OCI-LY3 (cell line): Measurements from ENCODE around the gene ANKRD18A.

ENCODE experiments used
- H2AFZ ChIP-seq: fragments of 200-600, 300-600 bp; shearing (Covaris generic); 2 replicates; pipeline ENCODE4 v1.6.0; 2014; ENCODE audit warnings: antibody characterized with exemption, low read depth, low read length
- H3K27ac ChIP-seq: fragments of 200-600, 300-600 bp; sonication (generic); 2 replicates; pipeline ENCODE4 v1.5.1; 2014; ENCODE audit warnings: mild to moderate bottlenecking, low read length, moderate library complexity, mixed read lengths
- H3K27me3 ChIP-seq: fragments of 200-600, 300-600 bp; sonication (generic); 2 replicates; pipeline ENCODE4 v1.6.1; 2014; ENCODE audit warnings: low read depth, low read length, mixed read lengths
- H3K36me3 ChIP-seq: fragments of 200-600, 300-600 bp; sonication (generic); replicated peaks from 2 replicates; pipeline ENCODE3; 2014; ENCODE audit warnings: low read depth, low read length, mixed read lengths
- H3K4me1 ChIP-seq: fragments of 300-600, 200-600 bp; sonication (generic); 2 replicates; pipeline ENCODE4 v1.6.1; 2014; ENCODE audit warnings: low read length, mixed read lengths
- H3K4me2 ChIP-seq: fragments of 200-600, 300-600 bp; sonication (generic); 2 replicates; pipeline ENCODE4 v1.6.1; 2014; ENCODE audit warnings: low read length, mixed read lengths
- H3K4me3 ChIP-seq: fragments of 300-600, 200-600 bp; sonication (generic); 2 replicates; pipeline ENCODE4 v1.5.1; 2014; ENCODE audit warnings: antibody characterized with exemption, mild to moderate bottlenecking, low read length, moderate library complexity
- H3K79me2 ChIP-seq: fragments of 300-600, 200-600 bp; shearing (Covaris generic); 2 replicates; pipeline ENCODE4 v1.6.1; 2014; ENCODE audit warnings: mild to moderate bottlenecking, low read length, mixed read lengths
- H3K9ac ChIP-seq: fragments of 300-600, 200-600 bp; shearing (Covaris generic); 2 replicates; pipeline ENCODE4 v1.6.0; 2014; ENCODE audit warnings: mild to moderate bottlenecking, low read length, moderate library complexity
- H3K9me3 ChIP-seq: fragments of 200-600, 300-600 bp; shearing (Covaris generic); 2 replicates; pipeline ENCODE4 v1.6.1; 2014; ENCODE audit warnings: low read length, mixed read lengths; ENCODE audit not compliant: insufficient read depth
- H4K20me1 ChIP-seq: fragments of 200-600, 300-600 bp; sonication (generic); 2 replicates; pipeline ENCODE4 v1.6.1; 2016; ENCODE audit warnings: low read length, mixed read lengths; ENCODE audit not compliant: insufficient read depth
- EZH2phosphoT487 ChIP-seq: fragments of 200-600 bp; shearing (Covaris generic); IDR thresholded peaks from 2 replicates; pipeline ENCODE4 v1.6.1; 2018; ENCODE audit warnings: antibody characterized with exemption, mixed run types, low read depth
- TF ChIP-seq, protein P1 (sequence below): fragments of 200-600, 300-600 bp; sonication (generic); IDR thresholded peaks from 2 replicates; pipeline ENCODE4 v1.5.1; 2014; ENCODE audit warnings: antibody characterized with exemption, low read length, low read depth

The ANKRD18A gene

DNA sequence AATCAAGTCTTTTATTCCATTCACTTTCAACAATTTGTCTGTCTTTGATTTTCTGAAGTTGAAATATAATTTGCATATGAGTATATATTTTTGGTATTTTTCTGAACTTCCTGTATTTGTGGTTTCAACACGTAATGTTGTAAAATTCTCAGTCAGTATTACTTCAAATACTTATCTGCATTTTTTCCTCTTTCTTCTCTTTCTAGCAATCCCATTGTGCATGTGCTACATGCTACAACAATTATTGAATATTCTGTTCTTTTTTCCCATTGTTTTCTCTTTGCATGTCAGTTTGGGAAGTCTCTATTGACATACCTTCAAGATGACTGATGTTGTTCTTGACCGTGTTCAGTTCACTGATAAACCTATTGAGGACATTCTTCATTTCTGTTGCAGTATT is 5.6 kb upstream of the ANKRD18A start:
- no peak for TF ChIP-seq EZH2phosphoT487
- TF ChIP-seq, protein P1, sequence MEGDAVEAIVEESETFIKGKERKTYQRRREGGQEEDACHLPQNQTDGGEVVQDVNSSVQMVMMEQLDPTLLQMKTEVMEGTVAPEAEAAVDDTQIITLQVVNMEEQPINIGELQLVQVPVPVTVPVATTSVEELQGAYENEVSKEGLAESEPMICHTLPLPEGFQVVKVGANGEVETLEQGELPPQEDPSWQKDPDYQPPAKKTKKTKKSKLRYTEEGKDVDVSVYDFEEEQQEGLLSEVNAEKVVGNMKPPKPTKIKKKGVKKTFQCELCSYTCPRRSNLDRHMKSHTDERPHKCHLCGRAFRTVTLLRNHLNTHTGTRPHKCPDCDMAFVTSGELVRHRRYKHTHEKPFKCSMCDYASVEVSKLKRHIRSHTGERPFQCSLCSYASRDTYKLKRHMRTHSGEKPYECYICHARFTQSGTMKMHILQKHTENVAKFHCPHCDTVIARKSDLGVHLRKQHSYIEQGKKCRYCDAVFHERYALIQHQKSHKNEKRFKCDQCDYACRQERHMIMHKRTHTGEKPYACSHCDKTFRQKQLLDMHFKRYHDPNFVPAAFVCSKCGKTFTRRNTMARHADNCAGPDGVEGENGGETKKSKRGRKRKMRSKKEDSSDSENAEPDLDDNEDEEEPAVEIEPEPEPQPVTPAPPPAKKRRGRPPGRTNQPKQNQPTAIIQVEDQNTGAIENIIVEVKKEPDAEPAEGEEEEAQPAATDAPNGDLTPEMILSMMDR, result no peak
- Histone ChIP-seq H3K9me3 (peaks cover 14% of the 10 kb centered on the region; the same call in 1 of the 2 replicates), H2AFZ (no peak overlapping the region), H3K36me3 (no peaks in the 10 kb centered on the region), H3K27ac (no peak overlapping the region), H3K4me3 (no peak overlapping the region), H3K4me2 (no peak overlapping the region), H3K79me2 (no peaks in the 10 kb centered on the region), H3K9ac (no peak overlapping the region), H3K4me1 (peaks cover 4% of the 10 kb centered on the region; the same call in 1 of the 2 replicates), H3K27me3 (no peaks in the 10 kb centered on the region), H4K20me1 (no peaks in the 10 kb centered on the region)

DNA sequence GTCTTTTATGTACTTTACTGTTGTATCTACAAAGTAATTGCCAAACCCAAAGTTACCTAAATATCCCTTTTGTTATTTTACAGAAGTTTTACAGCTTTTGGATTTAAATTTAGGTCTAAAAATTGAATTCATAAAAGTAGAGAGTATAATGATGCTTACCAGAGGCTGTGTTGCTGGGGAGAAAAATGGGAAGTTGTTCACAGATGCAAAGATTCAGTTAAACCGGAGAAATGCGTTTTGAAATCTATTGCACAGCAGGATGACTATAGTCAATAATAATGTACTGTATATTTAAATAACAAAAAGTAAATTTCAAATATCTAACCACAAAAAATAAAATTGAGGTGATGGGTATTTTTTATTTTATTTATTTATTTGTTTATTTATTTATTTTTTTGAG is 2.6 kb upstream of the ANKRD18A start:
- no peak overlapping the region for H3K27ac ChIP-seq

DNA sequence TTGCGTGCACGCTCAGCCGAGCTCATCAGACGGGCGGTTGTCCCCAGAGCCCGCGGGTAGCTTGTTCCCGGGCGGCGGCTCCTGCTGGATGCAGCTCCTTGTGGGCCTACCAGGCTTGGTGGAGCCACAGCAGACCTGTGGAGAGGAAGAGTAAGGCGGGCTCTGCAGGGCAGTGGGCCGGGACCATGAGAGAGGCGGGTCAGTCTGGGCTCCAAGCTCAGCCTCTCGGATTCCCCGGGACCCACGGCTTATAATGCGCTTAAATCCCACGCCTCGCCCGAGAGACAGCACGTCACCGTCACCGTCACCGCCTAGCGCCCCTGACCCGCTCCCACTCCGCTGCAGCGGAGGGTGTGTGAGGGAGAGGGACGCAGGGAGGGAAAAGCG is 1.9 kb upstream of the ANKRD18A start:
- Histone ChIP-seq H3K36me3 (no peaks in the 10 kb centered on the region), H3K4me2 (no peak overlapping the region), H3K4me3 (no peak overlapping the region), H4K20me1 (no peaks in the 10 kb centered on the region), H3K9me3 (peaks cover 14% of the 10 kb centered on the region; the same call in 1 of the 2 replicates), H3K79me2 (no peaks in the 10 kb centered on the region), H3K9ac (no peak overlapping the region), H2AFZ (no peak overlapping the region), H3K4me1 (peaks cover 4% of the 10 kb centered on the region; the same call in 1 of the 2 replicates), H3K27ac (no peak overlapping the region), H3K27me3 (no peaks in the 10 kb centered on the region)
- no peak for TF ChIP-seq EZH2phosphoT487
- TF ChIP-seq, protein P1, result no peak

More for the DNA sequence above, 2.6 kb upstream of the ANKRD18A start:
- Histone ChIP-seq H3K4me1 (peaks cover 4% of the 10 kb centered on the region; the same call in 1 of the 2 replicates), H3K27me3 (no peaks in the 10 kb centered on the region), H3K4me2 (no peak overlapping the region), H3K36me3 (no peaks in the 10 kb centered on the region), H3K9me3 (peaks cover 14% of the 10 kb centered on the region; the same call in 1 of the 2 replicates), H2AFZ (no peak overlapping the region), H3K4me3 (no peak overlapping the region), H3K79me2 (no peaks in the 10 kb centered on the region), H3K9ac (no peak overlapping the region), H4K20me1 (no peaks in the 10 kb centered on the region)
- TF ChIP-seq EZH2phosphoT487, result no peak
- TF ChIP-seq, protein P1, result no peak

DNA sequence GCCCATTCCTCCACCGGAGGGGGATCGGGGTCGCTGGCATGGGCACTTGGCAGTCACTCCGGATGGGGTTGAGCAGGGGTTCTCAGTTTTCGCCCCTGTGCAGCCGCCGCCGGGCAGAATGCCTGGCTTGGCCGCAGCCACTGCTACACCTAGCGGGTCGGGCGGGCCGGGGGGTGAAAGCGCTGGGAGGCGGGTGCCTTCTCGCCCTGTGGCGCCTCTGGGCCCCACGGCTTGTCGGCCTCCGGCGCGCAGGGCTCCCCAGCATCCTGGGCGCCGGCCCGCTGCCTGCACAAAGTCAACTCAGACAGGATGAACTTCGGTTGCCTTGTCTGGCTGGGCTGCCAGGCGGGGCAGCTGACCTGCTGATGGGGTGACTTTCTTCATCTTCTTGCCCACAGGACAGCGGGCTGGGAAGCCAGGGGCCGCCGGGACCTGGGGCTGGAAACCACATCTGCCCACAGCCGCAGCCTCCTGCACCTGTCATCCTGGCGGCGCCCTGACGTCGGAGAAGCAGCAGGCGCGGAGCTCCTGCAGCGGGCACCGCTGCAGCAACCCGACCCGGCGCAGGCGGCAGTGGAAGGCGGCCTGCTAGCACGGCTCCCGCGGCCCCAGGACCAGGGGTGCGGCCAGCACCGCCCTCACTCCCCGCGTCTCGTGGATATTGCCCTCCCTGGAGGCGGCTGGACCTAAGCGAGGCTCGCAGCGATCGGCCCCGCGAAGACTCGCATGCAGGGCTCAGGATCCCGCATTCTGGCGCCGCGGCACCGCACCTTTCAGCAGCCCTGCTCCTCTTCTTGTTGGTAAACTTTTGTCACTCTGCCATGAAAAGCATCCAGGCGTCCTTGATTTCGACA is 1.3 kb upstream of the ANKRD18A start:
- no peaks in the 10 kb centered on the region for H3K79me2 ChIP-seq
- no peak overlapping the region for H3K4me2 ChIP-seq
- no peak overlapping the region for H3K4me3 ChIP-seq
- no peak overlapping the region for H3K9ac ChIP-seq
- no peak overlapping the region for H2AFZ ChIP-seq
- H3K36me3 ChIP-seq, result no peaks in the 10 kb centered on the region
- no peaks in the 10 kb centered on the region for H4K20me1 ChIP-seq
- no peak overlapping the region for H3K27ac ChIP-seq
- TF ChIP-seq, protein P1, result no peak
- no peak for TF ChIP-seq EZH2phosphoT487
- H3K4me1 ChIP-seq, result peaks cover 4% of the 10 kb centered on the region; the same call in 1 of the 2 replicates
- peaks cover 14% of the 10 kb centered on the region; the same call in 1 of the 2 replicates for H3K9me3 ChIP-seq
- H3K27me3 ChIP-seq, result no peaks in the 10 kb centered on the region
